HFFc6 (cell line): ENCODE measurements around the gene ZNF175. TPM values are rescaled to one million over a fixed set of nuclear protein-coding genes. Genes with fewer than 3 reads are reported as not detected.
"Not testable (repeated sequence)": the region's sequence is repeated elsewhere in the genome, so short reads cannot be mapped to it uniquely, and the experiment has no call there.

Experiments used
- DNase-seq: peaks from one replicate; pipeline ENCODE4 v3.0.0-alpha.2; 2018
- H3K27ac Mint-ChIP-seq: 2 replicates; pipeline ENCODE4 v1.8.0; 2020; ENCODE audit warnings: mild to moderate bottlenecking, mixed read lengths
- H3K27me3 Mint-ChIP-seq: 2 replicates; pipeline ENCODE4 v1.8.0; 2021; ENCODE audit warnings: mild to moderate bottlenecking, moderate library complexity, mixed read lengths; ENCODE audit not compliant: insufficient read depth
- H3K36me3 Mint-ChIP-seq: 2 replicates; pipeline ENCODE4 v1.8.0; 2021; ENCODE audit warnings: low read depth, mixed read lengths
- H3K4me1 Mint-ChIP-seq: 2 replicates; pipeline ENCODE4 v1.8.0; 2020; ENCODE audit warnings: low read depth, mixed read lengths
- H3K4me3 Mint-ChIP-seq: 2 replicates; pipeline ENCODE4 v1.8.0; 2020; ENCODE audit warnings: mild to moderate bottlenecking, moderate library complexity, mixed read lengths
- H3K9me3 Mint-ChIP-seq: 2 replicates; pipeline ENCODE4 v1.8.0; 2020; ENCODE audit warnings: mild to moderate bottlenecking, mixed read lengths
- total RNA-seq, 6 experiments: library from RNA; stranded (reverse); fragmentation: NEBNext Ultra II Directional; extraction: Animal tissue kit (Norgen Biotek cat#: 25700); gene quantifications; 2 replicates in 1 of 6; 3 replicates in 5 of 6; pipeline ENCODE4 v1.2.3, GENCODE V29; 2021
- TF ChIP-seq, protein P1 (sequence below): fragments of 200-600 bp; sonication (generic); IDR thresholded peaks from 2 replicates; pipeline ENCODE4 v1.5.0; 2021; ENCODE audit warnings: antibody characterized with exemption, mild to moderate bottlenecking

Gene ZNF175
- total RNA-seq, 6 experiments from 2014 or later = 19.6 to 29.5 (median 21.6) TPM

DNA sequence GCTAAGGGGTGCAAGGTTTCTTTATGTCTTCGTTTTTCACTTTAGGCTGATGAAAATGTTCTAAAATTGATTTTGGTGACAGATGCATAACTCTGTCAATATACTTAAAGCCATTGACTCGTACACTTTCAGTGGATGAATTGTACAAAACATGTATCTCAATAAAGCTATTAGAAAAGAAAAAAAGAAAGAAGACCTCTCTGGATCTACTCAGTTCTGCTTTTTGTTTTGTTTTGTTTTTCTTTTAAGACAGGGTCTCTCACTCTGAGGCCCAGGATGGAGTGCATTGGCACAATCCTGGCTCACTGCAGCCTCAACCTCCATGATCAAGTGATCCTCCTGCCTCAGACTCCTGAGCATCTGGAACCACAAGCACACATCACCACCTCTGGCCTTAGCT is 55.6 kb downstream of the ZNF175 start:
- Mint-ChIP-seq H3K36me3 (no peaks in the 10 kb centered on the region), H3K4me3 (no peak overlapping the region), H3K9me3 (no peaks in the 10 kb centered on the region; the same call in 1 of the 2 replicates), H3K4me1 (no peaks in the 10 kb centered on the region), H3K27me3 (peaks cover 10% of the 10 kb centered on the region), H3K27ac (no peak overlapping the region)
- TF ChIP-seq, protein P1, sequence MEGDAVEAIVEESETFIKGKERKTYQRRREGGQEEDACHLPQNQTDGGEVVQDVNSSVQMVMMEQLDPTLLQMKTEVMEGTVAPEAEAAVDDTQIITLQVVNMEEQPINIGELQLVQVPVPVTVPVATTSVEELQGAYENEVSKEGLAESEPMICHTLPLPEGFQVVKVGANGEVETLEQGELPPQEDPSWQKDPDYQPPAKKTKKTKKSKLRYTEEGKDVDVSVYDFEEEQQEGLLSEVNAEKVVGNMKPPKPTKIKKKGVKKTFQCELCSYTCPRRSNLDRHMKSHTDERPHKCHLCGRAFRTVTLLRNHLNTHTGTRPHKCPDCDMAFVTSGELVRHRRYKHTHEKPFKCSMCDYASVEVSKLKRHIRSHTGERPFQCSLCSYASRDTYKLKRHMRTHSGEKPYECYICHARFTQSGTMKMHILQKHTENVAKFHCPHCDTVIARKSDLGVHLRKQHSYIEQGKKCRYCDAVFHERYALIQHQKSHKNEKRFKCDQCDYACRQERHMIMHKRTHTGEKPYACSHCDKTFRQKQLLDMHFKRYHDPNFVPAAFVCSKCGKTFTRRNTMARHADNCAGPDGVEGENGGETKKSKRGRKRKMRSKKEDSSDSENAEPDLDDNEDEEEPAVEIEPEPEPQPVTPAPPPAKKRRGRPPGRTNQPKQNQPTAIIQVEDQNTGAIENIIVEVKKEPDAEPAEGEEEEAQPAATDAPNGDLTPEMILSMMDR = no peak
- DNase-seq = no peak

DNA sequence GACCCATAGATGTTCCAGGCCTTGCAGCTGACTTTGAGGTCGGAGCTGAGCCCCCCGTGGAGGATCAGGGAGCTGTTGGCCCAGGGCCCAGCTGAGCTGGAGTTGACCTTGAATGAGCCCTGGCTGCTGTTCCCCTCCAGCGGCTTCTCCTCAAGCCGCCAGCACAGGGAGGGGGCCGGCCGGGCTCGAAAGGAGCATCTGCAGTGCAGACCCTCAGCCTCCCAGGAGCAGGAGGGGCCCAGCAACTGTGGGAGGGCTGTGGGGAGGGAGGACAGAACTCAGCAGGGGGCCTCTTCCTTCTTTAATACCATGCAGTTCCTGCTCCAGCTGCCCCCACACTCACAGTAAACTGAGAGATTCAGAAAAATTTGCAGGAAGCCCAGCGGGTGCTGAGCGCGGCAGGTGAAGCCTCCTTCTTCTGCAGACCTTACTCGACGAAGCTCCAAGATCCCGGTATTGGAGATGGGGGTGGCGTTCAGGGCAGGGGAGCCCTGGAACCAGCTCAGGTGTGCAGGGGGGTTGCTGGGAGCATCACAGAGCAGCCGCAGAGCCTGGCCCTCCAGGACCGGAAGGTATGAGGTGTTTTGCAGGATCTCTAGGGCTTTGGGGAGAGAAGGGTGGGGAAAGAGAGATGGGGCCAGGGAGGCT is 56.5 kb downstream of the ZNF175 start:
- Mint-ChIP-seq H3K4me3 (no peak overlapping the region), H3K27ac (no peak overlapping the region), H3K27me3 (peaks cover 10% of the 10 kb centered on the region), H3K9me3 (no peaks in the 10 kb centered on the region; the same call in 1 of the 2 replicates), H3K4me1 (no peaks in the 10 kb centered on the region), H3K36me3 (no peaks in the 10 kb centered on the region)
- TF ChIP-seq, protein P1 = no peak
- DNase-seq = no peak

DNA sequence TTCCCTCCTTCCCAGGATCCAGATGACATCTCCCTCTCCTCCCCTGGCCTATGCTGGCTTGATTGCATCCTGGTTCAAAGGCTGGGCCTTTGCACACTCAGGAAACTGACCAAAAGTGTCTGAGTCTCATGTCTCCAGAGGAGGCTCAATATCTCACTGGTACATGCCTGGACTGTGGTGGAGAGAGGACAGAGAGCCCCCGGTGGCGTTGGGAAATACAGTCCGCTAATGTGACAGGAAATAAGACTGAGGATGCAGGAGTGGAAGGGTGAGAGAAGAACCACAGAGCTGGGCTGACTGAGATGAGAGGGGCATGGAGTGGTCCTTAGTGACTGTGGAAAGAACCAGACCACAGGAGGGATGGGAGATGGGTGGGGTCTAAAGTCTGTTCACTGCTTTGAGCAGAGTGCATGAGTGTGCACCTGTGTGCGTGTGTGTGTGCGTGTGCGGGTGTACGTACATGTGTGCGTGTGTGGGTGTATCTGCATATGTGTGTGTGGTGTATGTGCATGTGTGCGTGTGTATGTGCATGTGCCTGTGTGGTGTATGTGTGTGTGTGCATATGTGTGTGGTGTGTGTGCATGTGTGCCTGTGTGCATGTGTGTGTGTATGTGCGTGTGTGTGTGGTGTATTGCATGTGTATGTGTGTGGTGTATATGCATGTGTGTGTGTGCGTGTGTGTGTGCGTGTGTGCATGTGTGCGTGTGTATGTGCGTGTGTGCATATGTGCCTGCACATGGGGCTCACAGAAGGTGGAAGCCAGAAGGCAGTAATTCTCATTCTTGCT is 57.3 kb downstream of the ZNF175 start:
- no peaks in the 10 kb centered on the region for H3K36me3 Mint-ChIP-seq
- TF ChIP-seq, protein P1 = no peak
- no peak overlapping the region for H3K4me3 Mint-ChIP-seq
- H3K4me1 Mint-ChIP-seq = no peaks in the 10 kb centered on the region
- no peak overlapping the region for H3K27ac Mint-ChIP-seq
- no peaks in the 10 kb centered on the region; the same call in 1 of the 2 replicates for H3K9me3 Mint-ChIP-seq
- no peak for DNase-seq
- peaks cover 10% of the 10 kb centered on the region for H3K27me3 Mint-ChIP-seq

DNA sequence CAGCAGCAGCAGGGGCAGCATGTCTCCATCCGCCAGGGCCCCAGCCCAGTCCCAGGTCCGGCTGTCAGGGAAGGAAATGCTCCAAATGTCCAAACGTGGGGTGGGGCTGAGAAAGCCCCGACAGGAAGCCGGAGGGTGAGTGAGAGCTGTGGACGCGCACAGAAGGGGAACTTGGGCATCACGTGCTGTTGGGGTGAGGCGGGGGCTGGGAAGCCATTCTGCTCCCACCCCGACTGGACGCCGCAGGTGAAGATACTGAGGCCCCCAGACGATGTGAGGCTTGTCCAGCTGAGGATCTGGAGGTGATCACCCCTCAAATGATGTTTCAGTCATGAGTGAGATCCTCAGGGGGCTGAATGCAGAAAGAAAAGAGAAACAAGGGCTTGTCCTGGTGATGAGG is 59.2 kb downstream of the ZNF175 start, which contains the start of gene SIGLEC5:
SIGLEC5 (minus strand) TSS at position 87 of the 400 bp plus-strand sequence; CDS start at position 21, 66 bp downstream.
- not testable (repeated sequence) for H3K4me1 Mint-ChIP-seq, H3K27me3 Mint-ChIP-seq, H3K36me3 Mint-ChIP-seq, H3K4me3 Mint-ChIP-seq, H3K9me3 Mint-ChIP-seq, DNase-seq, H3K27ac Mint-ChIP-seq

DNA sequence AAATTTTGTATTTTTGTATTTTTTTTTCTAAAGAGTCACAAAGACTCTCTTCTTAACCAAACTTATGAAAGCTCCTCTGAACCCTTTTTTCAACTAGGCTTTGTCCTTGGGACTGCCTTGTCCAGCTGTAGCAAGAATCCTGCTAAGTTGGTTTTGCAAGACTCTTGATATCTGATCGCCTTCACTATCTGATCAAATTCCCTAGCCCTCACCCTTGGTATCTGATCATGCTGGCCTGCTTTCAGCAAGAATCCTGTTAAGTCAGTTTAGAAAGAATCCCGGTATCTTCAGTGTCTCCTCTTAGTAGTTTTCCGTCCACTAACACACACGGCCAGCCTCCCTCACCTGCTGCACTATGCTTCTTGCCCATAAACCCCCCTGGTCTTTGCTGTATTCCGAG is 61.0 kb downstream of the ZNF175 start:
- Mint-ChIP-seq H3K4me1 (no peaks in the 10 kb centered on the region), H3K36me3 (peaks cover 3% of the 10 kb centered on the region; the same call in 1 of the 2 replicates), H3K9me3 (peaks cover 6% of the 10 kb centered on the region), H3K4me3 (no peak overlapping the region), H3K27ac (no peak overlapping the region), H3K27me3 (peaks cover 9% of the 10 kb centered on the region)
- TF ChIP-seq, protein P1 = no peak
- no peak for DNase-seq
